IgD-negative memory B cell (primary cell): Measurements from ENCODE around the gene KCNMB1. TPM values are rescaled to one million over a fixed set of nuclear protein-coding genes. Genes with fewer than 3 reads are reported as not detected.
"Not testable (repeated sequence)": the region's sequence is repeated elsewhere in the genome, so short reads cannot be mapped to it uniquely, and the experiment has no call there.

Source experiments
- H3K27ac Mint-ChIP-seq, 3 donors: one replicate each; pipeline ENCODE4 v1.8.0; 2020 to 2022; ENCODE audit warnings: mild to moderate bottlenecking in 3 of 3, mixed read lengths in 3 of 3, moderate library complexity in 1 of 3
- H3K27me3 Mint-ChIP-seq: one replicate; pipeline ENCODE4 v1.8.0; 2021; ENCODE audit warnings: mixed read lengths
- H3K36me3 Mint-ChIP-seq: one replicate; pipeline ENCODE4 v1.8.0; 2020; ENCODE audit warnings: mild to moderate bottlenecking, mixed read lengths
- H3K4me1 Mint-ChIP-seq, 3 donors: one replicate each; pipeline ENCODE4 v1.8.0; 2020 to 2022; ENCODE audit warnings: mixed read lengths in 3 of 3, mild to moderate bottlenecking in 1 of 3
- H3K4me3 Mint-ChIP-seq, 4 donors: one replicate each; pipeline ENCODE4 v1.8.0; 2020 to 2022; ENCODE audit warnings: mild to moderate bottlenecking in 4 of 4, mixed read lengths in 4 of 4, moderate library complexity in 3 of 4
- H3K9me3 Mint-ChIP-seq, 3 donors: one replicate each; pipeline ENCODE4 v1.8.0; 2020 to 2021; ENCODE audit warnings: mixed read lengths in 3 of 3, mild to moderate bottlenecking in 1 of 3
- polyA plus RNA-seq: library from polyadenylated mRNA; unstranded; fragments of 300-500 nt; fragmentation: Illumina TruSeq; gene quantifications from one replicate; pipeline ENCODE4 v1.2.3, GENCODE V29; 2021

The KCNMB1 gene
- polyA plus RNA-seq, 1 donor from 2014 or later, result not detected

- not testable (repeated sequence) for H3K9me3 Mint-ChIP-seq, H3K27me3 Mint-ChIP-seq, H3K27ac Mint-ChIP-seq, H3K36me3 Mint-ChIP-seq, H3K4me1 Mint-ChIP-seq, H3K4me3 Mint-ChIP-seq
Measured at GRCh38 chr5:170376526-170376925, 12.6 kb downstream of the KCNMB1 start.

GRCh38 chr5:170375283-170375682 lies 13.9 kb downstream of the KCNMB1 start:
- Mint-ChIP-seq H3K36me3 (no peaks in the 10 kb centered on the region), H3K4me3 (no peak overlapping the region), H3K9me3 (no peaks in the 10 kb centered on the region), H3K4me1 (no peaks in the 10 kb centered on the region), H3K27me3 (peaks cover 10% of the 10 kb centered on the region), H3K27ac (no peak overlapping the region)

GRCh38 chr5:170372971-170373370 lies 16.2 kb downstream of the KCNMB1 start:
- Mint-ChIP-seq H3K36me3 (no peaks in the 10 kb centered on the region), H3K9me3 (no peaks in the 10 kb centered on the region), H3K4me1 (no peaks in the 10 kb centered on the region), H3K4me3 (no peak overlapping the region), H3K27ac (no peak overlapping the region), H3K27me3 (peaks cover 10% of the 10 kb centered on the region)

GRCh38 chr5:170368586-170368985 lies 20.6 kb downstream of the KCNMB1 start:
- Mint-ChIP-seq H3K4me3 (no peak overlapping the region), H3K27ac (no peak overlapping the region), H3K27me3 (peaks cover 10% of the 10 kb centered on the region), H3K36me3 (no peaks in the 10 kb centered on the region), H3K4me1 (peaks cover 0 to 1% (median 0%) of the 10 kb centered on the region in 3 donors), H3K9me3 (no peaks in the 10 kb centered on the region)

GRCh38 chr5:170366276-170366675 lies 22.9 kb downstream of the KCNMB1 start:
- Mint-ChIP-seq H3K27ac (no peak overlapping the region), H3K36me3 (no peaks in the 10 kb centered on the region), H3K27me3 (peaks cover 3% of the 10 kb centered on the region)

GRCh38 chr5:170365831-170366230 lies 23.3 kb downstream of the KCNMB1 start:
- Mint-ChIP-seq H3K4me1 (peaks cover 0 to 1% (median 0%) of the 10 kb centered on the region in 3 donors), H3K27ac (no peak overlapping the region), H3K9me3 (no peaks in the 10 kb centered on the region), H3K36me3 (no peaks in the 10 kb centered on the region), H3K4me3 (no peak overlapping the region), H3K27me3 (peaks cover under 1% of the 10 kb centered on the region)

More at GRCh38 chr5:170366276-170366675, 22.9 kb downstream of the KCNMB1 start:
- H3K4me3 Mint-ChIP-seq, result no peak overlapping the region
- peaks cover 0 to 1% (median 0%) of the 10 kb centered on the region in 3 donors for H3K4me1 Mint-ChIP-seq
- no peaks in the 10 kb centered on the region for H3K9me3 Mint-ChIP-seq

GRCh38 chr5:170365011-170365410 lies 24.2 kb downstream of the KCNMB1 start:
- Mint-ChIP-seq H3K36me3 (no peaks in the 10 kb centered on the region), H3K4me3 (no peak overlapping the region), H3K9me3 (no peaks in the 10 kb centered on the region), H3K27me3 (no peaks in the 10 kb centered on the region), H3K27ac (no peak overlapping the region), H3K4me1 (peaks cover 0 to 1% (median 0%) of the 10 kb centered on the region in 3 donors)

- peaks cover 0 to 3% (median under 1%) of the 10 kb centered on the region in 3 donors for H3K4me1 Mint-ChIP-seq
- H3K9me3 Mint-ChIP-seq, result no peaks in the 10 kb centered on the region
- no peaks in the 10 kb centered on the region for H3K36me3 Mint-ChIP-seq
- no peak overlapping the region for H3K27ac Mint-ChIP-seq
- no peaks in the 10 kb centered on the region for H3K27me3 Mint-ChIP-seq
- H3K4me3 Mint-ChIP-seq, result no peak overlapping the region
Measured at GRCh38 chr5:170363671-170364070, 25.5 kb downstream of the KCNMB1 start.

GRCh38 chr5:170362656-170363055 lies 26.5 kb downstream of the KCNMB1 start:
- Mint-ChIP-seq H3K36me3 (no peaks in the 10 kb centered on the region), H3K27me3 (no peaks in the 10 kb centered on the region), H3K4me3 (no peak overlapping the region), H3K27ac (no peak overlapping the region), H3K4me1 (peaks cover 6 to 10% (median 9%) of the 10 kb centered on the region in 3 donors), H3K9me3 (no peaks in the 10 kb centered on the region)

GRCh38 chr5:170362102-170362501 lies 27.1 kb downstream of the KCNMB1 start:
- Mint-ChIP-seq H3K9me3 (no peaks in the 10 kb centered on the region), H3K4me3 (no peak overlapping the region), H3K4me1 (peaks cover 7 to 11% (median 10%) of the 10 kb centered on the region in 3 donors), H3K27me3 (no peaks in the 10 kb centered on the region), H3K27ac (no peak overlapping the region), H3K36me3 (no peaks in the 10 kb centered on the region)

- H3K27me3 Mint-ChIP-seq, result no peaks in the 10 kb centered on the region
- H3K9me3 Mint-ChIP-seq, result no peaks in the 10 kb centered on the region
- no peak overlapping the region for H3K27ac Mint-ChIP-seq
- H3K4me1 Mint-ChIP-seq, result peaks cover 7 to 11% (median 10%) of the 10 kb centered on the region in 3 donors
- H3K36me3 Mint-ChIP-seq, result no peaks in the 10 kb centered on the region
- H3K4me3 Mint-ChIP-seq, result no peak overlapping the region
Measured at GRCh38 chr5:170361616-170362015, 27.6 kb downstream of the KCNMB1 start.

- Mint-ChIP-seq H3K4me3 (no peak overlapping the region), H3K27me3 (no peaks in the 10 kb centered on the region), H3K4me1 (peaks cover 7 to 13% (median 11%) of the 10 kb centered on the region in 3 donors), H3K27ac (no peak overlapping the region), H3K9me3 (no peaks in the 10 kb centered on the region), H3K36me3 (no peaks in the 10 kb centered on the region)
Measured at GRCh38 chr5:170361116-170361515, 28.1 kb downstream of the KCNMB1 start.

- H3K4me1 Mint-ChIP-seq, result peaks cover 7 to 13% (median 11%) of the 10 kb centered on the region in 3 donors
- H3K27ac Mint-ChIP-seq, result no peak overlapping the region
Measured at GRCh38 chr5:170360709-170361108, 28.5 kb downstream of the KCNMB1 start.

GRCh38 chr5:170357955-170358444 lies 31.2 kb downstream of the KCNMB1 start:
- Mint-ChIP-seq H3K9me3 (no peaks in the 10 kb centered on the region), H3K36me3 (no peaks in the 10 kb centered on the region), H3K27me3 (peaks cover 18% of the 10 kb centered on the region), H3K4me1 (peaks cover 7 to 12% (median 11%) of the 10 kb centered on the region in 3 donors), H3K4me3 (peak overlapping the region in 2 of 4 donors; percentile 35 to 65), H3K27ac (peak overlapping the region in 2 of 3 donors; percentile 6 to 89)

More at GRCh38 chr5:170360709-170361108, 28.5 kb downstream of the KCNMB1 start:
- Mint-ChIP-seq H3K36me3 (no peaks in the 10 kb centered on the region), H3K27me3 (no peaks in the 10 kb centered on the region), H3K9me3 (no peaks in the 10 kb centered on the region), H3K4me3 (no peak overlapping the region)

- Mint-ChIP-seq H3K4me3 (no peak overlapping the region), H3K4me1 (peaks cover 7 to 12% (median 11%) of the 10 kb centered on the region in 3 donors), H3K9me3 (no peaks in the 10 kb centered on the region), H3K36me3 (no peaks in the 10 kb centered on the region), H3K27me3 (peaks cover 26% of the 10 kb centered on the region), H3K27ac (no peak overlapping the region)
Measured at GRCh38 chr5:170355601-170356098, 33.5 kb downstream of the KCNMB1 start.

GRCh38 chr5:170353961-170354360 lies 35.2 kb downstream of the KCNMB1 start:
- Mint-ChIP-seq H3K27me3 (peaks cover 28% of the 10 kb centered on the region), H3K9me3 (no peaks in the 10 kb centered on the region), H3K27ac (no peak overlapping the region), H3K4me3 (no peak overlapping the region), H3K4me1 (peaks cover 7 to 11% (median 10%) of the 10 kb centered on the region in 3 donors), H3K36me3 (no peaks in the 10 kb centered on the region)
